K562 (cell line): ENCODE results near the gene TIMM44. TPM values are rescaled to one million over a fixed set of nuclear protein-coding genes. Genes with fewer than 3 reads are reported as not detected.
A peak's percentile ranks its signal among the peaks of the same experiment; 100 is the strongest.

Source experiments
- ATAC-seq: fragments of 200-7000 bp; cut with Tn5 transposase; 3 replicates; pipeline ENCODE4 v1.9.1; 2020; ENCODE audit warnings: moderate library complexity
- Bru-seq: library from RNA; stranded (reverse); fragments of 400-500 nt; gene quantifications from one replicate; lab custom pipeline; 2021; lab: Mats Ljungman, UMichigan
- BruChase-seq, 2 experiments: library from RNA; stranded (reverse); fragments of 400-500 nt; gene quantifications; one replicate each; lab custom pipeline; 2021; lab: Mats Ljungman, UMichigan
- BruUV-seq: library from RNA; stranded (reverse); fragments of 400-500 nt; replicated peaks from 2 replicates; lab custom pipeline; 2021; lab: Mats Ljungman, UMichigan
- CTCF ChIA-PET: fragments of 300-600 bp; formaldehyde crosslinking; extraction: SDS; loops from one replicate; lab custom pipeline; 2021; ENCODE audit warnings: low intra/inter-chr PET ratio; lab: Yijun Ruan, JAX
- POLR2A ChIA-PET: fragments of 300-600, 350-650 bp; sonication (Branson Sonifier 250); formaldehyde crosslinking; extraction: SDS; loops from one replicate; lab custom pipeline; 2021; ENCODE audit warnings: antibody characterized with exemption, inconsistent platforms; lab: Yijun Ruan, JAX
- DNase-seq, 4 experiments: peaks; one replicate each; pipeline versions ENCODE4 v3.0.0 to v3.0.0-alpha.2; 2011 to 2018; ENCODE audit warnings: low spot score in 3 of 4, mixed read lengths in 3 of 4; ENCODE audit errors: extremely low read depth in 1 of 4
- FAIRE-seq: peaks from 2 replicates; lab custom pipeline; 2011; peaks lifted over from hg19 to GRCh38; lab: Jason Lieb, UNC
- H2AFZ ChIP-seq: 2 replicates; pipeline ENCODE4 v1.6.0; 2011; ENCODE audit warnings: low read depth, low read length, control low read depth, inconsistent platforms
- H3K27ac ChIP-seq: fragments of 200-600 bp; 3 replicates; pipeline ENCODE4 v1.8.0; 2011; ENCODE audit warnings: low read depth, mild to moderate bottlenecking, control low read depth, inconsistent platforms, low read length, moderate library complexity, mixed read lengths; ENCODE audit errors: extremely low read depth
- H3K27me3 ChIP-seq, 2 experiments: fragments of 300-600 bp in 1 of 2; 2 replicates in 1 of 2; 3 replicates in 1 of 2; pipeline versions ENCODE4 v1.6.0 to v1.8.0; 2011; ENCODE audit warnings: inconsistent platforms in 2 of 2, low read length in 2 of 2, mild to moderate bottlenecking in 1 of 2, mixed read lengths in 1 of 2, moderate library complexity in 1 of 2; ENCODE audit not compliant: control insufficient read depth in 2 of 2, insufficient read depth in 2 of 2
- H3K36me3 ChIP-seq: fragments of 300-600 bp; 3 replicates; pipeline ENCODE4 v1.8.0; 2011; ENCODE audit warnings: mild to moderate bottlenecking, low read length, inconsistent platforms; ENCODE audit not compliant: control insufficient read depth, insufficient read depth
- H3K4me1 ChIP-seq, 2 experiments: fragments of 200-600 bp in 1 of 2; replicated peaks in 1 of 2; 2 replicates in 1 of 2; 3 replicates in 1 of 2; pipeline versions ENCODE4 v1.5.1 to v1.8.0; 2011; ENCODE audit warnings: inconsistent platforms in 2 of 2, low read length in 2 of 2, mild to moderate bottlenecking in 1 of 2, mixed read lengths in 1 of 2, moderate library complexity in 1 of 2; ENCODE audit not compliant: control insufficient read depth in 2 of 2, insufficient read depth in 2 of 2
- H3K4me2 ChIP-seq: 2 replicates; pipeline ENCODE4 v1.6.1; 2011; ENCODE audit warnings: low read length, control low read depth, inconsistent platforms, mixed read lengths; ENCODE audit not compliant: insufficient read depth
- H3K4me3 ChIP-seq: fragments of 200-600 bp; sonication (generic), shearing (Covaris generic); 2 replicates; pipeline ENCODE4 v1.5.1; 2016; ENCODE audit warnings: control low read depth, inconsistent platforms
- H3K79me2 ChIP-seq: fragments of 200-600 bp; 3 replicates; pipeline ENCODE4 v1.8.0; 2011; ENCODE audit warnings: low read length, inconsistent platforms; ENCODE audit not compliant: control insufficient read depth, insufficient read depth
- H3K9ac ChIP-seq, 2 experiments: 2 replicates each; pipeline versions ENCODE4 v1.6.0 to v1.6.1; 2011; ENCODE audit warnings: low read depth in 2 of 2, low read length in 2 of 2, control low read depth in 1 of 2, inconsistent platforms in 1 of 2, mild to moderate bottlenecking in 1 of 2, mixed read lengths in 1 of 2; ENCODE audit not compliant: insufficient read depth in 1 of 2
- H3K9me1 ChIP-seq: one replicate; pipeline ENCODE4 v1.6.0; 2011; ENCODE audit warnings: inconsistent platforms, mild to moderate bottlenecking, low read length, moderate library complexity; ENCODE audit not compliant: control insufficient read depth, insufficient read depth
- H3K9me3 ChIP-seq: replicated peaks from 2 replicates; pipeline ENCODE4 v1.5.1; 2011; ENCODE audit warnings: low read depth, low read length, inconsistent platforms; ENCODE audit not compliant: control insufficient read depth, insufficient read depth
- H4K20me1 ChIP-seq: replicated peaks from 2 replicates; pipeline ENCODE4 v1.6.1; 2011; ENCODE audit warnings: low read length, inconsistent platforms, mixed read lengths; ENCODE audit not compliant: control insufficient read depth, insufficient read depth
- YY1 ChIP-seq, 3 experiments: IDR thresholded peaks; 2 replicates each; pipeline ENCODE4 v1.6.1; 2011; ENCODE audit warnings: low read length in 2 of 3, mild to moderate bottlenecking in 2 of 3, moderate library complexity in 2 of 3, borderline replicate concordance in 1 of 3, control low read depth in 1 of 3, low read depth in 1 of 3; ENCODE audit not compliant: insufficient read depth in 3 of 3, insufficient replicate concordance in 2 of 3, control insufficient read depth in 1 of 3, insufficient read length in 1 of 3; ENCODE audit errors: extremely low read depth in 1 of 3
- WGBS: fragments of 100-300 bp; shearing (Covaris generic); methylation state at CpG from one replicate; pipeline ENCODE4 v1.1.6; 2016; ENCODE audit warnings: low coverage, mixed read lengths; ENCODE audit not compliant: insufficient coverage; ENCODE audit errors: missing lambda C conversion rate; 5-methylcytosine and 5-hydroxymethylcytosine counted together
- in situ Hi-C: fragments of 300-500 bp; cut with MboI; formaldehyde crosslinking; loops from 4 replicates; pipeline ENCODE4 v1.15.0; 2018; ENCODE audit warnings: inconsistent platforms, mixed read lengths
- intact Hi-C: fragments of 100-400 bp; cut with micrococcal nuclease; formaldehyde crosslinking; loops from 2 replicates; pipeline ENCODE4 v1.14.2; 2022
- long read RNA-seq, 3 experiments: library from polyadenylated mRNA in 2 of 3; library from RNA in 1 of 3; unstranded in 2 of 3; stranded (forward) in 1 of 3; transcript quantifications; one replicate each; pipeline ENCODE4 v2.0.0, GENCODE V29; 2019 to 2022
- polyA minus RNA-seq, 3 experiments: library from RNA; depleted of rRNA, polyadenylated mRNA; stranded (reverse); fragments of >200 nt; gene quantifications; 2 replicates each; pipeline ENCODE4 v1.2.3, GENCODE V29; 2011
- polyA plus RNA-seq, 8 experiments: library from polyadenylated mRNA; depleted of rRNA in 4 of 8; stranded (reverse) in 5 of 8; unstranded in 3 of 8; fragments of >200 nt; fragmentation: Nextera tagmentation in 2 of 8; fragmentation: Illumina TruSeq in 1 of 8; extraction: Ambion mirVana in 2 of 8; extraction: Trizol in 1 of 8; gene quantifications; 2 replicates each; pipeline versions ENCODE4 v1.2.1 to v1.2.3, GENCODE V29; 2011 to 2014; ENCODE audit warnings: inconsistent platforms in 1 of 8, missing spikeins in 1 of 8
- total RNA-seq, 7 experiments: library from RNA; depleted of rRNA in 6 of 7; stranded (reverse); fragments of >200 nt in 6 of 7; fragmentation: Illumina TruSeq in 2 of 7; extraction: Trizol in 2 of 7; gene quantifications; 2 replicates each; pipeline versions ENCODE4 v1.2.1 to v1.2.3, GENCODE V29; 2011 to 2021; ENCODE audit warnings: low replicate concordance in 1 of 7
- TF ChIP-seq, protein P1 (sequence below): fragments of 250-450 bp; sonication (Bioruptor Pico); IDR thresholded peaks from 2 replicates; pipeline ENCODE4 v1.4.0; 2020

The TIMM44 gene, protein sequence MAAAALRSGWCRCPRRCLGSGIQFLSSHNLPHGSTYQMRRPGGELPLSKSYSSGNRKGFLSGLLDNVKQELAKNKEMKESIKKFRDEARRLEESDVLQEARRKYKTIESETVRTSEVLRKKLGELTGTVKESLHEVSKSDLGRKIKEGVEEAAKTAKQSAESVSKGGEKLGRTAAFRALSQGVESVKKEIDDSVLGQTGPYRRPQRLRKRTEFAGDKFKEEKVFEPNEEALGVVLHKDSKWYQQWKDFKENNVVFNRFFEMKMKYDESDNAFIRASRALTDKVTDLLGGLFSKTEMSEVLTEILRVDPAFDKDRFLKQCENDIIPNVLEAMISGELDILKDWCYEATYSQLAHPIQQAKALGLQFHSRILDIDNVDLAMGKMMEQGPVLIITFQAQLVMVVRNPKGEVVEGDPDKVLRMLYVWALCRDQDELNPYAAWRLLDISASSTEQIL
- total RNA-seq (2011; cell fraction: chromatin; rRNA removed; ENCODE audit: low replicate concordance), result 230 and 405 TPM in 2 replicates
- total RNA-seq (2011; cell fraction: nucleolus; rRNA removed), result 274 and 281 TPM in 2 replicates
- 181 and 216 TPM in 2 replicates for total RNA-seq (2011; cell fraction: nucleoplasm; rRNA removed)
- total RNA-seq (2014; rRNA removed), result 211 and 231 TPM in 2 replicates
- 64.1 and 73.9 TPM in 2 replicates for total RNA-seq (2014; rRNA removed; fragmentation: Illumina TruSeq; extraction: Trizol)
- total RNA-seq (2015; rRNA removed; fragmentation: Illumina TruSeq; extraction: Trizol), result 104 and 115 TPM in 2 replicates
- total RNA-seq (2021), result 182 and 186 TPM in 2 replicates
- polyA plus RNA-seq (2011; rRNA removed), result 60.1 and 74.4 TPM in 2 replicates
- 89.7 and 229 TPM in 2 replicates for polyA plus RNA-seq (2011; cell fraction: cytosol; rRNA removed)
- polyA plus RNA-seq (2011; cell fraction: nucleus; rRNA removed), result 223 and 257 TPM in 2 replicates
- polyA plus RNA-seq (2012), result 101 and 142 TPM in 2 replicates
- 89.3 and 92.8 TPM in 2 replicates for polyA plus RNA-seq (2014; fragmentation: Illumina TruSeq; extraction: Trizol)
- 10 to 100 TPM; 10.3 to 19.6 TPM for polyA plus RNA-seq (2014; fragmentation: Nextera tagmentation; extraction: Ambion mirVana)
- 205 and 224 TPM in 2 replicates for polyA plus RNA-seq (2014; rRNA removed)
- polyA minus RNA-seq (2011; rRNA and poly(A)+ RNA removed), result 40.4 and 48.9 TPM in 2 replicates
- 59.1 and 73.7 TPM in 2 replicates for polyA minus RNA-seq (2011; cell fraction: cytosol; rRNA and poly(A)+ RNA removed)
- polyA minus RNA-seq (2011; cell fraction: nucleus; rRNA and poly(A)+ RNA removed), result 44.6 and 66.1 TPM in 2 replicates
- Bru-seq, nascent RNA, result percentile 85 among the genes with signal in this experiment
- BruChase-seq, experiment 1, labeled RNA remaining after a 2-hour chase, result percentile 83 among the genes with signal in this experiment
- BruChase-seq, experiment 2, labeled RNA remaining after a 6-hour chase, result percentile 90 among the genes with signal in this experiment
- long read RNA-seq, experiment 1, transcript TIMM44-211 (3 exons, 556 nt), result minor isoform, 25 of 404 reads
- long read RNA-seq, experiment 1, transcript TIMM44-210 (1 exons, 2,227 nt), result minor isoform, 15 of 404 reads
- long read RNA-seq, experiment 1, transcript TIMM44-201 (13 exons, 2,075 nt), result major isoform, 257 of 404 reads
- long read RNA-seq, experiment 1, partial matches to known transcripts, result 85 of 404 reads
- long read RNA-seq, experiment 1, other reads (novel, unspliced or antisense), result 20 of 404 reads
- long read RNA-seq, experiment 2, transcript TIMM44-210 (1 exons, 2,227 nt), result minor isoform, 11 of 156 reads
- long read RNA-seq, experiment 2, transcript TIMM44-201 (13 exons, 2,075 nt), result major isoform, 36 of 156 reads
- long read RNA-seq, experiment 2, partial matches to known transcripts, result 80 of 156 reads
- long read RNA-seq, experiment 2, other reads (novel, unspliced or antisense), result 23 of 156 reads
- long read RNA-seq, experiment 3, transcript TIMM44-201 (13 exons, 2,075 nt), result major isoform, 114 of 144 reads
- long read RNA-seq, experiment 3, partial matches to known transcripts, result 14 of 144 reads
- long read RNA-seq, experiment 3, other reads (novel, unspliced or antisense), result 11 of 144 reads

DNA sequence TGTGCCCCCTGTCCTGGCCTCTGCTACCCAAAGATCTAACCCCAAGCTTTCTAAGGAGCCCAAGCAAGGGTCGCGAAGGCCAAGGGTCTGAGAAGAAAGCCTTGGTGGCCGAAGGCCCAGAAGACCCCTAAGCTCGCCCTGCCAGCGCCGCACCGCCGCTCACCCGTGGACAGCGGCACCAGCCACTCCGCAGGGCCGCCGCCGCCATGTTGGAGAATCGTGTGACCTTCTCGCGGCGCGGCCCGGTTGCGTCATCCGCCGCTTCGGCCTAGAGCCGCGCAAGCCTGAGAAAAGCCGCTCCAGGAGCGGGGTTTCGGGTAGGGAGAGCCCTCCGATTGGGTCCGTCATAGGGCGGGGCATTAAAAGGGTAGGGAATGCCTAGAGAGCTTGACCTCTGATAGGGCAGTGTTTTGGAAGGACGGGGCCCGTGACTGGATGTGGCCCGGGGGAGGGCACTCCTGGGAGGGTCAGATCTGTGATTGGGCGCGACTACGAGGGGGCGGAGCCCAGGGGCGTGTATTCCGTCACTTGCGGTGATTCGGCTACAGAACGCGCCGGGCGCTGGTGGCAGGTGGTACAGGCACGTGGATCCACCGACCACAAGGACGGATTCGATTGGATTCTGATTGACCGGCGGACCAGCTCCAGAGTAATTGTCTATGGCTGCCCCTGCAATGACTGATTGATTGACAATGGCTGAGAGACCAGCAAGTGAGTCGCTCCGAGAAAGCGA, at the start of gene TIMM44:
Gene TIMM44, minus strand, starts transcription at position 223 of the 733 bp plus-strand sequence. Its CDS starts 15 bp downstream, at position 208.
- intact Hi-C loops (loop anchor here (1.0 to 10.0 kb wide), 4 partner anchors 59 to 310 kb away; no protein-coding TSS in a partner anchor), in situ Hi-C loops (no loop called here)
- FAIRE-seq (peak; percentile 99), ATAC-seq (peak; percentile 99), DNase-seq (peak; percentile 97 to 99 (median 98))
- no peaks in the 10 kb centered on the region for H3K9me3 ChIP-seq
- H3K36me3 ChIP-seq, result peaks cover 37% of the 10 kb centered on the region
- H3K27me3 ChIP-seq, result no peaks in the 10 kb centered on the region
- peak within 1 kb of the TSS; percentile 64 for H3K4me3 ChIP-seq
- WGBS, result under 1% methylated on average over 52 of the region's 56 CpGs
- H4K20me1 ChIP-seq, result no peaks in the 10 kb centered on the region
- ChIA-PET CTCF (interaction anchor here (0.5 to 2.3 kb wide), 5 partner anchors 27 to 309 kb away, joined by 3 to 16 read pairs (median 5); no protein-coding TSS in a partner anchor), POLR2A (interaction anchor here (0.6 to 2.7 kb wide), 27 partner anchors 10 to 1169 kb away, joined by 3 to 27 read pairs (median 4); partner anchors contain the start of genes CTXN1, LRRC8E, NDUFA7 and RPS28)
- peak within 1 kb of the TSS; percentile 95 to 99 for H3K9ac ChIP-seq
- H3K27ac ChIP-seq, result peak within 1 kb of the TSS; percentile 94
- peaks cover 4% of the 10 kb centered on the region for H3K9me1 ChIP-seq
- H3K4me1 ChIP-seq, result peaks cover 11 to 28% of the 10 kb centered on the region in 2 experiments; a peak in 4 of 5 replicates
- peaks cover 58% of the 10 kb centered on the region for H3K79me2 ChIP-seq
- peak within 1 kb of the TSS; percentile 79 for H2AFZ ChIP-seq
- H3K4me2 ChIP-seq, result peak within 1 kb of the TSS; percentile 95
- no TSS peak for BruUV-seq
- TF ChIP-seq, protein P1, sequence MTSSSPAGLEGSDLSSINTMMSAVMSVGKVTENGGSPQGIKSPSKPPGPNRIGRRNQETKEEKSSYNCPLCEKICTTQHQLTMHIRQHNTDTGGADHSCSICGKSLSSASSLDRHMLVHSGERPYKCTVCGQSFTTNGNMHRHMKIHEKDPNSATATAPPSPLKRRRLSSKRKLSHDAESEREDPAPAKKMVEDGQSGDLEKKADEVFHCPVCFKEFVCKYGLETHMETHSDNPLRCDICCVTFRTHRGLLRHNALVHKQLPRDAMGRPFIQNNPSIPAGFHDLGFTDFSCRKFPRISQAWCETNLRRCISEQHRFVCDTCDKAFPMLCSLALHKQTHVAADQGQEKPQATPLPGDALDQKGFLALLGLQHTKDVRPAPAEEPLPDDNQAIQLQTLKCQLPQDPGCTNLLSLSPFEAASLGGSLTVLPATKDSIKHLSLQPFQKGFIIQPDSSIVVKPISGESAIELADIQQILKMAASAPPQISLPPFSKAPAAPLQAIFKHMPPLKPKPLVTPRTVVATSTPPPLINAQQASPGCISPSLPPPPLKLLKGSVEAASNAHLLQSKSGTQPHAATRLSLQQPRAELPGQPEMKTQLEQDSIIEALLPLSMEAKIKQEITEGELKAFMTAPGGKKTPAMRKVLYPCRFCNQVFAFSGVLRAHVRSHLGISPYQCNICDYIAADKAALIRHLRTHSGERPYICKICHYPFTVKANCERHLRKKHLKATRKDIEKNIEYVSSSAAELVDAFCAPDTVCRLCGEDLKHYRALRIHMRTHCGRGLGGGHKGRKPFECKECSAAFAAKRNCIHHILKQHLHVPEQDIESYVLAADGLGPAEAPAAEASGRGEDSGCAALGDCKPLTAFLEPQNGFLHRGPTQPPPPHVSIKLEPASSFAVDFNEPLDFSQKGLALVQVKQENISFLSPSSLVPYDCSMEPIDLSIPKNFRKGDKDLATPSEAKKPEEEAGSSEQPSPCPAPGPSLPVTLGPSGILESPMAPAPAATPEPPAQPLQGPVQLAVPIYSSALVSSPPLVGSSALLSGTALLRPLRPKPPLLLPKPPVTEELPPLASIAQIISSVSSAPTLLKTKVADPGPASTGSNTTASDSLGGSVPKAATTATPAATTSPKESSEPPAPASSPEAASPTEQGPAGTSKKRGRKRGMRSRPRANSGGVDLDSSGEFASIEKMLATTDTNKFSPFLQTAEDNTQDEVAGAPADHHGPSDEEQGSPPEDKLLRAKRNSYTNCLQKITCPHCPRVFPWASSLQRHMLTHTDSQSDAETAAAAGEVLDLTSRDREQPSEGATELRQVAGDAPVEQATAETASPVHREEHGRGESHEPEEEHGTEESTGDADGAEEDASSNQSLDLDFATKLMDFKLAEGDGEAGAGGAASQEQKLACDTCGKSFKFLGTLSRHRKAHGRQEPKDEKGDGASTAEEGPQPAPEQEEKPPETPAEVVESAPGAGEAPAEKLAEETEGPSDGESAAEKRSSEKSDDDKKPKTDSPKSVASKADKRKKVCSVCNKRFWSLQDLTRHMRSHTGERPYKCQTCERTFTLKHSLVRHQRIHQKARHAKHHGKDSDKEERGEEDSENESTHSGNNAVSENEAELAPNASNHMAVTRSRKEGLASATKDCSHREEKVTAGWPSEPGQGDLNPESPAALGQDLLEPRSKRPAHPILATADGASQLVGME (CRISPR knock-in tag), result 0 out of 2 replicates have a peak, but pooled peaks have one; percentile 74
- peak; percentile 89 to 99 (median 96) for TF ChIP-seq YY1 (IDR thresholded peaks at IDR 0.05; ENCODE audit: borderline replicate concordance in 1 of 3, control insufficient read depth in 1 of 3, extremely low read depth in 1 of 3, insufficient read depth in 3 of 3, insufficient read length in 1 of 3, insufficient replicate concordance in 2 of 3, low read depth in 1 of 3, low read length in 2 of 3)
